K562 (cell line): ENCODE measurements around the gene AGXT. TPM values are rescaled to one million over a fixed set of nuclear protein-coding genes. Genes with fewer than 3 reads are reported as not detected.

Source experiments
- ATAC-seq: fragments of 200-7000 bp; cut with Tn5 transposase; 3 replicates; pipeline ENCODE4 v1.9.1; 2020; ENCODE audit warnings: moderate library complexity
- BruUV-seq: library from RNA; stranded (reverse); fragments of 400-500 nt; replicated peaks from 2 replicates; lab custom pipeline; 2021; lab: Mats Ljungman, UMichigan
- CTCF ChIA-PET: fragments of 300-600 bp; formaldehyde crosslinking; extraction: SDS; loops from one replicate; lab custom pipeline; 2021; ENCODE audit warnings: low intra/inter-chr PET ratio; lab: Yijun Ruan, JAX
- POLR2A ChIA-PET: fragments of 300-600, 350-650 bp; sonication (Branson Sonifier 250); formaldehyde crosslinking; extraction: SDS; loops from one replicate; lab custom pipeline; 2021; ENCODE audit warnings: antibody characterized with exemption, inconsistent platforms; lab: Yijun Ruan, JAX
- DNase-seq, 4 experiments: peaks; one replicate each; pipeline versions ENCODE4 v3.0.0 to v3.0.0-alpha.2; 2011 to 2018; ENCODE audit warnings: low spot score in 3 of 4, mixed read lengths in 3 of 4; ENCODE audit errors: extremely low read depth in 1 of 4
- FAIRE-seq: peaks from 2 replicates; lab custom pipeline; 2011; peaks lifted over from hg19 to GRCh38; lab: Jason Lieb, UNC
- H2AFZ ChIP-seq: 2 replicates; pipeline ENCODE4 v1.6.0; 2011; ENCODE audit warnings: low read depth, low read length, control low read depth, inconsistent platforms
- H3K27ac ChIP-seq: fragments of 200-600 bp; 3 replicates; pipeline ENCODE4 v1.8.0; 2011; ENCODE audit warnings: low read depth, mild to moderate bottlenecking, control low read depth, inconsistent platforms, low read length, moderate library complexity, mixed read lengths; ENCODE audit errors: extremely low read depth
- H3K27me3 ChIP-seq, 2 experiments: fragments of 300-600 bp in 1 of 2; 2 replicates in 1 of 2; 3 replicates in 1 of 2; pipeline versions ENCODE4 v1.6.0 to v1.8.0; 2011; ENCODE audit warnings: inconsistent platforms in 2 of 2, low read length in 2 of 2, mild to moderate bottlenecking in 1 of 2, mixed read lengths in 1 of 2, moderate library complexity in 1 of 2; ENCODE audit not compliant: control insufficient read depth in 2 of 2, insufficient read depth in 2 of 2
- H3K36me3 ChIP-seq: fragments of 300-600 bp; 3 replicates; pipeline ENCODE4 v1.8.0; 2011; ENCODE audit warnings: mild to moderate bottlenecking, low read length, inconsistent platforms; ENCODE audit not compliant: control insufficient read depth, insufficient read depth
- H3K4me1 ChIP-seq, 2 experiments: fragments of 200-600 bp in 1 of 2; replicated peaks in 1 of 2; 2 replicates in 1 of 2; 3 replicates in 1 of 2; pipeline versions ENCODE4 v1.5.1 to v1.8.0; 2011; ENCODE audit warnings: inconsistent platforms in 2 of 2, low read length in 2 of 2, mild to moderate bottlenecking in 1 of 2, mixed read lengths in 1 of 2, moderate library complexity in 1 of 2; ENCODE audit not compliant: control insufficient read depth in 2 of 2, insufficient read depth in 2 of 2
- H3K4me2 ChIP-seq: 2 replicates; pipeline ENCODE4 v1.6.1; 2011; ENCODE audit warnings: low read length, control low read depth, inconsistent platforms, mixed read lengths; ENCODE audit not compliant: insufficient read depth
- H3K4me3 ChIP-seq: fragments of 200-600 bp; sonication (generic), shearing (Covaris generic); 2 replicates; pipeline ENCODE4 v1.5.1; 2016; ENCODE audit warnings: control low read depth, inconsistent platforms
- H3K79me2 ChIP-seq: fragments of 200-600 bp; 3 replicates; pipeline ENCODE4 v1.8.0; 2011; ENCODE audit warnings: low read length, inconsistent platforms; ENCODE audit not compliant: control insufficient read depth, insufficient read depth
- H3K9ac ChIP-seq, 2 experiments: 2 replicates each; pipeline versions ENCODE4 v1.6.0 to v1.6.1; 2011; ENCODE audit warnings: low read depth in 2 of 2, low read length in 2 of 2, control low read depth in 1 of 2, inconsistent platforms in 1 of 2, mild to moderate bottlenecking in 1 of 2, mixed read lengths in 1 of 2; ENCODE audit not compliant: insufficient read depth in 1 of 2
- H3K9me1 ChIP-seq: one replicate; pipeline ENCODE4 v1.6.0; 2011; ENCODE audit warnings: inconsistent platforms, mild to moderate bottlenecking, low read length, moderate library complexity; ENCODE audit not compliant: control insufficient read depth, insufficient read depth
- H3K9me3 ChIP-seq: replicated peaks from 2 replicates; pipeline ENCODE4 v1.5.1; 2011; ENCODE audit warnings: low read depth, low read length, inconsistent platforms; ENCODE audit not compliant: control insufficient read depth, insufficient read depth
- H4K20me1 ChIP-seq: replicated peaks from 2 replicates; pipeline ENCODE4 v1.6.1; 2011; ENCODE audit warnings: low read length, inconsistent platforms, mixed read lengths; ENCODE audit not compliant: control insufficient read depth, insufficient read depth
- ARHGAP35 ChIP-seq: fragments of 450-650 bp; IDR thresholded peaks from 2 replicates; pipeline ENCODE4 v1.6.1; 2018; ENCODE audit not compliant: partially characterized antibody
- CBFA2T3 ChIP-seq: fragments of 450-650 bp; IDR thresholded peaks from 2 replicates; pipeline ENCODE4 v1.6.1; 2017
- CBX3 ChIP-seq, 2 experiments: IDR thresholded peaks; 1 replicate in 1 of 2; 2 replicates in 1 of 2; pipeline ENCODE4 v1.6.1; 2012; ENCODE audit warnings: inconsistent platforms in 2 of 2, low read length in 2 of 2, borderline replicate concordance in 1 of 2, control low read depth in 1 of 2
- ELF2 ChIP-seq: fragments of 250-450 bp; sonication (Bioruptor Pico); IDR thresholded peaks from 2 replicates; pipeline ENCODE4 v1.5.0; 2021; ENCODE audit warnings: mild to moderate bottlenecking
- GATAD2A ChIP-seq: fragments of 450-650 bp; IDR thresholded peaks from 2 replicates; pipeline ENCODE4 v1.6.1; 2017
- KLF1 ChIP-seq: fragments of 450-650 bp; IDR thresholded peaks from 2 replicates; pipeline ENCODE4 v1.6.1; 2016; ENCODE audit warnings: missing genetic modification characterization, missing compliant biosample characterization
- MTA3 ChIP-seq: fragments of 450-650 bp; formaldehyde crosslinking; IDR thresholded peaks from 2 replicates; pipeline ENCODE4 v1.6.1; 2017; ENCODE audit warnings: mild to moderate bottlenecking, borderline replicate concordance
- MYNN ChIP-seq, 2 experiments: sonication (generic); formaldehyde crosslinking in 1 of 2; IDR thresholded peaks; 2 replicates each; pipeline versions ENCODE4 v1.5.0 to v1.6.1; 2016 to 2020; ENCODE audit warnings: antibody characterized with exemption in 1 of 2, missing genetic modification reagents in 1 of 2
- OTX1 ChIP-seq: fragments of 450-650 bp; formaldehyde crosslinking; IDR thresholded peaks from 2 replicates; pipeline ENCODE4 v1.4.0; 2022; ENCODE audit warnings: mild to moderate bottlenecking
- SMAD2 ChIP-seq: fragments of 150-350 bp; IDR thresholded peaks from 2 replicates; pipeline ENCODE4 v1.6.1; 2014; ENCODE audit warnings: low read depth, mild to moderate bottlenecking, low read length
- SMC3 ChIP-seq: conservative IDR thresholded peaks from 2 replicates; pipeline ENCODE4 v1.6.1; 2011; ENCODE audit warnings: low read depth, low read length, improper control_type of control experiment; ENCODE audit not compliant: insufficient read depth
- SRSF7 ChIP-seq: fragments of 200-400 bp; formaldehyde crosslinking; optimal IDR thresholded peaks from 2 replicates; pipeline ENCODE3; 2017; ENCODE audit warnings: mild to moderate bottlenecking, low read depth, low read length
- XRCC5 ChIP-seq: fragments of 200-400 bp; formaldehyde crosslinking; IDR thresholded peaks from 2 replicates; pipeline ENCODE4 v1.6.1; 2017; ENCODE audit warnings: low read depth, mild to moderate bottlenecking, low read length
- ZFP1 ChIP-seq: fragments of 450-650 bp; formaldehyde crosslinking; IDR thresholded peaks from 2 replicates; pipeline ENCODE4 v1.4.0; 2020; ENCODE audit warnings: mild to moderate bottlenecking, mixed read lengths
- ZNF76 ChIP-seq: fragments of 250-450 bp; sonication (Bioruptor Pico); IDR thresholded peaks from 2 replicates; pipeline ENCODE4 v1.4.0; 2020; ENCODE audit warnings: mild to moderate bottlenecking, moderate library complexity, borderline replicate concordance
- WGBS: fragments of 100-300 bp; shearing (Covaris generic); methylation state at CpG from one replicate; pipeline ENCODE4 v1.1.6; 2016; ENCODE audit warnings: low coverage, mixed read lengths; ENCODE audit not compliant: insufficient coverage; ENCODE audit errors: missing lambda C conversion rate; 5-methylcytosine and 5-hydroxymethylcytosine counted together
- in situ Hi-C: fragments of 300-500 bp; cut with MboI; formaldehyde crosslinking; loops from 4 replicates; pipeline ENCODE4 v1.15.0; 2018; ENCODE audit warnings: inconsistent platforms, mixed read lengths
- intact Hi-C: fragments of 100-400 bp; cut with micrococcal nuclease; formaldehyde crosslinking; loops from 2 replicates; pipeline ENCODE4 v1.14.2; 2022
- polyA plus RNA-seq, 8 experiments: library from polyadenylated mRNA; depleted of rRNA in 4 of 8; stranded (reverse) in 5 of 8; unstranded in 3 of 8; fragments of >200 nt; fragmentation: Nextera tagmentation in 2 of 8; fragmentation: Illumina TruSeq in 1 of 8; extraction: Ambion mirVana in 2 of 8; extraction: Trizol in 1 of 8; gene quantifications; 2 replicates each; pipeline versions ENCODE4 v1.2.1 to v1.2.3, GENCODE V29; 2011 to 2014; ENCODE audit warnings: inconsistent platforms in 1 of 8, missing spikeins in 1 of 8
- total RNA-seq, 7 experiments: library from RNA; depleted of rRNA in 6 of 7; stranded (reverse); fragments of >200 nt in 6 of 7; fragmentation: Illumina TruSeq in 2 of 7; extraction: Trizol in 2 of 7; gene quantifications; 2 replicates each; pipeline versions ENCODE4 v1.2.1 to v1.2.3, GENCODE V29; 2011 to 2021; ENCODE audit warnings: low replicate concordance in 1 of 7
- TF ChIP-seq, protein P1 (sequence below): fragments of 450-650 bp; formaldehyde crosslinking; IDR thresholded peaks from 2 replicates; pipeline ENCODE4 v1.4.0; 2020; ENCODE audit warnings: mild to moderate bottlenecking, moderate library complexity
- TF ChIP-seq, protein P2 (sequence below): fragments of 250-450 bp; sonication (Bioruptor Pico); IDR thresholded peaks from 2 replicates; pipeline ENCODE4 v1.5.0; 2021
- TF ChIP-seq, protein P3 (sequence below): fragments of 250-450 bp; sonication (Bioruptor Pico); IDR thresholded peaks from 2 replicates; pipeline ENCODE4 v1.5.0; 2020; ENCODE audit warnings: mild to moderate bottlenecking
- TF ChIP-seq, protein P4 (sequence below), 2 experiments: fragments of 450-650 bp; conservative IDR thresholded peaks; 2 replicates each; pipeline ENCODE4 v1.6.1; 2017; ENCODE audit warnings: mild to moderate bottlenecking in 2 of 2, moderate library complexity in 2 of 2

The AGXT gene
- total and polyA plus RNA-seq, 9 of the 15 experiments (the other 6 are each of a cell fraction or from before 2014, with no cell fraction given) = 0.18 TPM; not detected in 8

DNA sequence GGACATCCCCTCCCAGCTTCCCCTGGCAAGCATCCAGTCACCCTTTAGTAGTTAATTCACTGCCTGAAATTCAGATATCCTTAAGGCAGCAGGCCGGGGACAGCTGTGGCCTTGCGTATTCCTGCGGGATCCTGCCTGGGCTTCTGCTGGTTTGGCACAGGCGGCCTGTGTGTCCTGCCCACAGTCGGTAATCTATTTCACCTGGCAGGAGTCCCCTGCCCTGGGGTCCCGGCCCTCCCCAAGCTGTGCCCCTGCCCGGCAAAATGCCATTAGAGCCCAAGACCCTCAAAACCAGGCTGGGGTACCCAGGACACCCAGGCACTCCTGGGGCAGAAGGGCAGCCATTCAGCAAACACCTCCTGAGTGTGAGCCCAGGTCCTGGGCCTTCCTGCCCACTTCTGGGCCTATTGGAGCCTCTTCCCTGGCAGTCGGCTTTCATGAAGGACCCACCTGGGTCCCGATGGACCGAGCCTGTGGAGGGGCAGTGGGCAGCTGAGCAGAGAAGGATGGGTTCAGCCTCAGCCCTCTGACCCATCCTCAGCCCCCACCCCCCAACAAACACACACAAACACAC is 49.1 kb downstream of the AGXT start:
- no peak overlapping the region for H3K9ac ChIP-seq
- in situ Hi-C loops (no loop called here), intact Hi-C loops (loop anchor here (10.0 kb wide), 1 partner anchor 157 kb away; no protein-coding TSS in a partner anchor)
- POLR2A ChIA-PET = interaction anchor here (0.7 kb wide), 1 partner anchor 10 kb away, joined by 3 read pairs; no protein-coding TSS in a partner anchor
- no peak overlapping the region for H3K4me2 ChIP-seq
- peaks cover 0 to 30% of the 10 kb centered on the region in 2 experiments; a peak in 2 of 5 replicates for H3K27me3 ChIP-seq
- BruUV-seq = no TSS peak
- no peaks in the 10 kb centered on the region for H3K9me1 ChIP-seq
- no peak for DNase-seq
- no peak overlapping the region for H3K4me3 ChIP-seq
- H2AFZ ChIP-seq = no peak overlapping the region
- CTCF ChIA-PET = no interaction called here
- no peak for ATAC-seq
- 1% methylated on average over 6 of the region's 10 CpGs for WGBS
- no peak for FAIRE-seq
- H4K20me1 ChIP-seq = peaks cover 6% of the 10 kb centered on the region
- H3K79me2 ChIP-seq = no peaks in the 10 kb centered on the region
- H3K27ac ChIP-seq = no peak overlapping the region
- H3K4me1 ChIP-seq = peaks cover 0 to 31% of the 10 kb centered on the region in 2 experiments; a peak in 2 of 5 replicates
- no peaks in the 10 kb centered on the region for H3K36me3 ChIP-seq
- no peaks in the 10 kb centered on the region for H3K9me3 ChIP-seq
- no peak for TF ChIP-seq MTA3
- TF ChIP-seq ELF2 = no peak
- no peak for TF ChIP-seq ARHGAP35
- TF ChIP-seq GATAD2A = no peak
- TF ChIP-seq, protein P1, sequence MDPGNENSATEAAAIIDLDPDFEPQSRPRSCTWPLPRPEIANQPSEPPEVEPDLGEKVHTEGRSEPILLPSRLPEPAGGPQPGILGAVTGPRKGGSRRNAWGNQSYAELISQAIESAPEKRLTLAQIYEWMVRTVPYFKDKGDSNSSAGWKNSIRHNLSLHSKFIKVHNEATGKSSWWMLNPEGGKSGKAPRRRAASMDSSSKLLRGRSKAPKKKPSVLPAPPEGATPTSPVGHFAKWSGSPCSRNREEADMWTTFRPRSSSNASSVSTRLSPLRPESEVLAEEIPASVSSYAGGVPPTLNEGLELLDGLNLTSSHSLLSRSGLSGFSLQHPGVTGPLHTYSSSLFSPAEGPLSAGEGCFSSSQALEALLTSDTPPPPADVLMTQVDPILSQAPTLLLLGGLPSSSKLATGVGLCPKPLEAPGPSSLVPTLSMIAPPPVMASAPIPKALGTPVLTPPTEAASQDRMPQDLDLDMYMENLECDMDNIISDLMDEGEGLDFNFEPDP (CRISPR knock-in tag) = no peak
- TF ChIP-seq, protein P2, sequence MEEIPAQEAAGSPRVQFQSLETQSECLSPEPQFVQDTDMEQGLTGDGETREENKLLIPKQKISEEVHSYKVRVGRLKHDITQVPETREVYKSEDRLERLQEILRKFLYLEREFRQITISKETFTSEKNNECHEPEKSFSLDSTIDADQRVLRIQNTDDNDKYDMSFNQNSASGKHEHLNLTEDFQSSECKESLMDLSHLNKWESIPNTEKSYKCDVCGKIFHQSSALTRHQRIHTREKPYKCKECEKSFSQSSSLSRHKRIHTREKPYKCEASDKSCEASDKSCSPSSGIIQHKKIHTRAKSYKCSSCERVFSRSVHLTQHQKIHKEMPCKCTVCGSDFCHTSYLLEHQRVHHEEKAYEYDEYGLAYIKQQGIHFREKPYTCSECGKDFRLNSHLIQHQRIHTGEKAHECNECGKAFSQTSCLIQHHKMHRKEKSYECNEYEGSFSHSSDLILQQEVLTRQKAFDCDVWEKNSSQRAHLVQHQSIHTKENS = no peak
- TF ChIP-seq, protein P3, sequence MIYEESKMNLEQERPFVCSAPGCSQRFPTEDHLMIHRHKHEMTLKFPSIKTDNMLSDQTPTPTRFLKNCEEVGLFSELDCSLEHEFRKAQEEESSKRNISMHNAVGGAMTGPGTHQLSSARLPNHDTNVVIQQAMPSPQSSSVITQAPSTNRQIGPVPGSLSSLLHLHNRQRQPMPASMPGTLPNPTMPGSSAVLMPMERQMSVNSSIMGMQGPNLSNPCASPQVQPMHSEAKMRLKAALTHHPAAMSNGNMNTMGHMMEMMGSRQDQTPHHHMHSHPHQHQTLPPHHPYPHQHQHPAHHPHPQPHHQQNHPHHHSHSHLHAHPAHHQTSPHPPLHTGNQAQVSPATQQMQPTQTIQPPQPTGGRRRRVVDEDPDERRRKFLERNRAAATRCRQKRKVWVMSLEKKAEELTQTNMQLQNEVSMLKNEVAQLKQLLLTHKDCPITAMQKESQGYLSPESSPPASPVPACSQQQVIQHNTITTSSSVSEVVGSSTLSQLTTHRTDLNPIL (CRISPR knock-in tag) = no peak
- no peak for TF ChIP-seq OTX1
- TF ChIP-seq, protein P4, sequence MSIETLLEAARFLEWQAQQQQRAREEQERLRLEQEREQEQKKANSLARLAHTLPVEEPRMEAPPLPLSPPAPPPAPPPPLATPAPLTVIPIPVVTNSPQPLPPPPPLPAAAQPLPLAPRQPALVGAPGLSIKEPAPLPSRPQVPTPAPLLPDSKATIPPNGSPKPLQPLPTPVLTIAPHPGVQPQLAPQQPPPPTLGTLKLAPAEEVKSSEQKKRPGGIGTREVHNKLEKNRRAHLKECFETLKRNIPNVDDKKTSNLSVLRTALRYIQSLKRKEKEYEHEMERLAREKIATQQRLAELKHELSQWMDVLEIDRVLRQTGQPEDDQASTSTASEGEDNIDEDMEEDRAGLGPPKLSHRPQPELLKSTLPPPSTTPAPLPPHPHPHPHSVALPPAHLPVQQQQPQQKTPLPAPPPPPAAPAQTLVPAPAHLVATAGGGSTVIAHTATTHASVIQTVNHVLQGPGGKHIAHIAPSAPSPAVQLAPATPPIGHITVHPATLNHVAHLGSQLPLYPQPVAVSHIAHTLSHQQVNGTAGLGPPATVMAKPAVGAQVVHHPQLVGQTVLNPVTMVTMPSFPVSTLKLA (conservative IDR thresholded peaks at IDR 0.05) = no peak
- no peak for TF ChIP-seq ZFP1 (CRISPR knock-in tag)
- TF ChIP-seq SMC3 = no peak
- no peak for TF ChIP-seq CBFA2T3
- TF ChIP-seq MYNN (IDR thresholded peaks at IDR 0.05) = no peak
- no peak for TF ChIP-seq MYNN (CRISPR knock-in tag; IDR thresholded peaks at IDR 0.05)
- TF ChIP-seq CBX3 (IDR thresholded peaks at IDR 0.05; ENCODE audit: borderline replicate concordance in 1 of 2, low read length in 2 of 2) = no peak
- no peak for TF ChIP-seq XRCC5
- no peak for TF ChIP-seq ZNF76 (CRISPR knock-in tag)
- TF ChIP-seq KLF1 (tag) = no peak
- TF ChIP-seq SMAD2 = no peak
- no peak for TF ChIP-seq SRSF7
